ENCODE data around the gene SYT7. TPM values are rescaled to one million over a fixed set of nuclear protein-coding genes. Genes with fewer than 3 reads are reported as not detected.
A peak's percentile ranks its signal among the peaks of the same experiment; 100 is the strongest.

SYT7 gene
- total RNA-seq, 1 donor from 2014 or later: 28.2 TPM

- ATAC-seq (no peak), DNase-seq (ENCODE audit: missing footprints) (peak; percentile 49)
- intact Hi-C loops (cut with DNase I): no loop called here
Observed at GRCh38 chr11:61512435-61512834, 68.4 kb downstream of the SYT7 start.

- DNase-seq (ENCODE audit: missing footprints): no peak
- intact Hi-C loops (cut with DNase I): no loop called here
- no peak for ATAC-seq
Observed at GRCh38 chr11:61511383-61511782, 69.5 kb downstream of the SYT7 start.

- intact Hi-C loops (cut with DNase I): no loop called here
- DNase-seq (ENCODE audit: missing footprints) (peak; percentile 21), ATAC-seq (no peak)
Observed at GRCh38 chr11:61510974-61511373, 69.9 kb downstream of the SYT7 start.

- peak; percentile 35 for DNase-seq (ENCODE audit: missing footprints)
- no peak for ATAC-seq
- intact Hi-C loops (cut with DNase I): no loop called here
Observed at GRCh38 chr11:61510166-61510919, 70.5 kb downstream of the SYT7 start.

GRCh38 chr11:61509043-61510029, 71.5 kb downstream of the SYT7 start:
- DNase-seq (ENCODE audit: missing footprints): peak; percentile 82
- intact Hi-C loops (cut with DNase I): no loop called here
- ATAC-seq: peak; percentile 83

- ATAC-seq (no peak), DNase-seq (ENCODE audit: missing footprints) (peak; percentile 62)
- intact Hi-C loops (cut with DNase I): no loop called here
Observed at GRCh38 chr11:61507962-61508861, 72.7 kb downstream of the SYT7 start, which contains the start of gene LRRC10B. LRRC10B (plus strand) TSS chr11:61508749; CDS start chr11:61508999, 250 bp downstream.

- DNase-seq (ENCODE audit: missing footprints): no peak
- no peak for ATAC-seq
- intact Hi-C loops (cut with DNase I): no loop called here
Observed at GRCh38 chr11:61507012-61507768, 73.7 kb downstream of the SYT7 start.

GRCh38 chr11:61505640-61506155, 75.2 kb downstream of the SYT7 start:
- intact Hi-C loops (cut with DNase I): no loop called here
- ATAC-seq: no peak
- peak; percentile 48 for DNase-seq (ENCODE audit: missing footprints)

GRCh38 chr11:61505106-61505505, 75.8 kb downstream of the SYT7 start:
- DNase-seq (ENCODE audit: missing footprints): peak; percentile 22
- intact Hi-C loops (cut with DNase I): no loop called here

GRCh38 chr11:61503135-61503770, 77.6 kb downstream of the SYT7 start:
- ATAC-seq: no peak
- no peak for DNase-seq (ENCODE audit: missing footprints)
- intact Hi-C loops (cut with DNase I): no loop called here

More at GRCh38 chr11:61505106-61505505, 75.8 kb downstream of the SYT7 start:
- no peak for ATAC-seq

- DNase-seq (ENCODE audit: missing footprints) (no peak), ATAC-seq (no peak)
- intact Hi-C loops (cut with DNase I): no loop called here
Observed at GRCh38 chr11:61502522-61502921, 78.4 kb downstream of the SYT7 start.

- intact Hi-C loops (cut with DNase I): no loop called here
- ATAC-seq (no peak), DNase-seq (ENCODE audit: missing footprints) (peak; percentile 58)
Observed at GRCh38 chr11:61499816-61500491, 80.9 kb downstream of the SYT7 start.

- ATAC-seq (no peak), DNase-seq (ENCODE audit: missing footprints) (peak; percentile 28)
- intact Hi-C loops (cut with DNase I): no loop called here
Observed at GRCh38 chr11:61498767-61499341, 82.0 kb downstream of the SYT7 start.

GRCh38 chr11:61497876-61498275, 83.0 kb downstream of the SYT7 start:
- no peak for ATAC-seq

GRCh38 chr11:61497473-61497872, 83.4 kb downstream of the SYT7 start:
- intact Hi-C loops (cut with DNase I): no loop called here
- ATAC-seq (no peak), DNase-seq (ENCODE audit: missing footprints) (no peak)

More at GRCh38 chr11:61497876-61498275, 83.0 kb downstream of the SYT7 start:
- DNase-seq (ENCODE audit: missing footprints): peak; percentile 58
- intact Hi-C loops (cut with DNase I): no loop called here
